Measurements from ENCODE around the gene MKNK1. TPM values are rescaled to one million over a fixed set of nuclear protein-coding genes. Genes with fewer than 3 reads are reported as not detected.

Gene MKNK1
- total and polyA plus RNA-seq, 5 experiments from 2014 or later, result 17.6 to 56.3 (median 19.7) TPM

DNA sequence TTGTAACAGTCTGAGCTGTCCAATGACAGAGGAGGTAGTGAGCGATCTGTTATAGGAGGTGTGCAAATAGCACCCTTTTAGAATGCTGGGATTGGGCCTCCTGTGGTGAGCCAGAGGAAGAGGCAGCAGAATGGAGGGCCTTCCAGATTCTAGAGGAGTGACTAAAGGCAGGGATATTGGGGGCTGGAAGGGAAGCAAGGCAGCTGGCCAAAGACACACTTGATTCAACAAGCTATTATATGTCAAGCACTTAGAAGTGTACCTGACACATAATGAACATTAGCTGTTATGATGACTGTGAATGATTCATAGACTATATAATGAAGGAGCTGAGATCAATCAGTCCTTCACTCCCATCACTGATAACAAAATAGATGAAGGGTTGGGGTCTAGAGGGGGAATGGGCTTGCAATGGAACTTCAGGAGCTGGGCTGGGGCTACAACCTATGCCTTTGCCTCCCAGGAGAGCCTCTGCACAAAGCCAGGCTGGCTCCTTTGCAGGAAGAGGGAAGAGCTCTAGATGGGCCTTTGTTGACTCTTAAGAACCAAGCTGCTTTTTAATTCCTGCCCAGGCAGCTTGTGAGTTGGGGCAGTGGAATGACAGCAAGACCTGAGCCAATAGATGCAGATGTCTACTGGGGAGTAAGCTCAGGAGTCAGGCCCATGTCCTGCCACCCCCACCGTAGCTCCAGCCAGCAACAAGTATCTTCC, 2.3 kb upstream of the MKNK1 start:
- Mint-ChIP-seq H3K36me3 (peaks cover 0 to 38% (median 15%) of the 10 kb centered on the region in 3 donors), H3K27me3 (no peaks in the 10 kb centered on the region), H3K4me3 (peak overlapping the region in 7 of 10 donors; percentile 36 to 97 (median 64)), H3K4me1 (peaks cover 34 to 66% (median 56%) of the 10 kb centered on the region in 4 donors), H3K27ac (peak overlapping the region in 8 of 10 donors; percentile 27 to 85 (median 66)), H3K9me3 (no peaks in the 10 kb centered on the region)
- ATAC-seq (no peak), DNase-seq (no peak)
- POLR2A ChIA-PET, result interaction anchor here (1.4 to 6.0 kb wide), 2 partner anchors 10 to 62 kb away, joined by 5 to 122 read pairs; partner anchors contain the start of genes ATPAF1 and MOB3C

GRCh38 chr1:46605232-46605631, 1.2 kb upstream of the MKNK1 start:
- peaks cover 38 to 67% (median 56%) of the 10 kb centered on the region in 4 donors for H3K4me1 Mint-ChIP-seq
- H3K27me3 Mint-ChIP-seq, result no peaks in the 10 kb centered on the region
- peak overlapping the region; percentile 91 to 97 (median 94) for H3K4me3 Mint-ChIP-seq
- peaks cover 0 to 27% (median 15%) of the 10 kb centered on the region in 3 donors for H3K36me3 Mint-ChIP-seq
- peak overlapping the region; percentile 37 to 96 (median 86) for H3K27ac Mint-ChIP-seq
- DNase-seq (peak in 6 of 10 donors; percentile 16 to 51 (median 33)), ATAC-seq (peak; percentile 6 to 58)
- H3K9me3 Mint-ChIP-seq, result no peaks in the 10 kb centered on the region
- POLR2A ChIA-PET, result interaction anchor here (0.6 to 6.0 kb wide), 4 partner anchors 11 to 1874 kb away, joined by 3 to 122 read pairs (median 6); partner anchors contain the start of genes ATPAF1, MOB3C and RNU5D-1

DNA sequence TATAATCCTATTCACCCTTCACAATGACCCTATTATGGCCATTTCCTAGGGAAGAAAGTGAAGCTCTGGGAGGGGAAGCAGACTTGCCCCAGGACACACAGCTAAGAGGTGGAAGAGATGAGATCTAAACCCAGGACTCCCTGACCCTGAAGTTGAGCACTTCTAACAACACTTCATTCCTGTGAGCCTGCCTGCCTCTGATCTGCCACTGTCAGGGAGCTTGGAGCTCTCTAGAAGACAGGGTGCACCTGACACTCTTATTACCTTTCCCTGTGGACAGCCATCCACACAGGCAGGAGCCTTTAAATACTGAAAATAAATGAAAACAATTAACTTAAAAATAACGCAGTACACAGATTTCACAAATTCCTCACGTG, 599 bp downstream of the MKNK1 start:
- POLR2A ChIA-PET, result interaction anchor here (1.1 to 6.0 kb wide), 7 partner anchors 8 to 70 kb away, joined by 3 to 122 read pairs (median 6); partner anchors contain the start of genes ATPAF1 and MOB3C
- Mint-ChIP-seq H3K27me3 (no peaks in the 10 kb centered on the region), H3K36me3 (peaks cover 0 to 9% (median 4%) of the 10 kb centered on the region in 3 donors), H3K4me3 (peak overlapping the region; percentile 91 to 97 (median 94)), H3K27ac (peak overlapping the region; percentile 88 to 96 (median 94)), H3K9me3 (no peaks in the 10 kb centered on the region), H3K4me1 (peaks cover 41 to 76% (median 67%) of the 10 kb centered on the region in 4 donors)
- no peak for ATAC-seq
- no peak for DNase-seq

DNA sequence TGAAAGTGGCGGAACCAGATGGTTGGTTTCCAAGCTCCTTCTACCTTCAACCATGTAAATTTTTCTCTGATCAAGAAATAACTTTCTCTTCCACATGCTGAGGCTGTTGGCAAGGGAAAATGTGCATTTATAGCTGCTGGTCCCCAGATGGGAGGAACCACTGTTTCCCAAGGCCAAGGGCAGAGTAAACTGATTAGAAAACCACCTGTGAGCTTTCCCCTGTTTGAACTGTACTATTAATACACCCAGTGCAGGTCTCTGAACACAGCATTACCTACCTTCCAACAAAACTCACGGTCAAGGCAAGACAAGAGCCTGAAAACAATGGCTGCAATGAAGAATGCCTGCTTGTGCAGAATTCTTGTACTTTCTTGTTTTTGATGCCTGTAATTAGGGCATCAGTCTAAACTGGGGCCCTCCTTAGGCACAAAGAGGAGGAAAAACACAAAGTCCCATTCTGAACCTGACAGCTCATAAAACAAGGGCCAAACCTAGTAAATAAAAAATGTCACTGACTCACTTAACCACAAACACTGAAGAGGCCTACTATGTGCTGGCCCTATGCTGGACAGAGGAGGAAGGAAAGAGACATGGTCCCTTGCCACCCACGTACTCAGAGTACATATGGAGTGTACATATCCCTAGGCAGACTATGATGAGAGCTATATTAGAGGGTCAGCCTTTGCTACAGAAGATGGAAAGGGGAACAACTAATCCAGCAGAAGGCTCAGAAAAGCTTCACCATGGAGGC, 2.6 kb downstream of the MKNK1 start:
- DNase-seq (no peak), ATAC-seq (no peak)
- Mint-ChIP-seq H3K27ac (peak overlapping the region in 6 of 10 donors; percentile 6 to 67 (median 50)), H3K4me3 (peak overlapping the region in 8 of 10 donors; percentile 5 to 74 (median 34)), H3K36me3 (peaks cover 0 to 8% (median 0%) of the 10 kb centered on the region in 3 donors), H3K9me3 (no peaks in the 10 kb centered on the region), H3K27me3 (no peaks in the 10 kb centered on the region), H3K4me1 (peaks cover 44 to 78% (median 75%) of the 10 kb centered on the region in 4 donors)
- POLR2A ChIA-PET, result no interaction called here

GRCh38 chr1:46599059-46599970, 4.8 kb downstream of the MKNK1 start:
- Mint-ChIP-seq H3K36me3 (peaks cover 0 to 9% (median 0%) of the 10 kb centered on the region in 3 donors), H3K4me3 (peak overlapping the region in 2 of 10 donors; percentile 15 to 30), H3K4me1 (peaks cover 41 to 77% (median 72%) of the 10 kb centered on the region in 4 donors), H3K27me3 (no peaks in the 10 kb centered on the region), H3K27ac (peak overlapping the region; percentile 2 to 88 (median 62)), H3K9me3 (no peaks in the 10 kb centered on the region)
- POLR2A ChIA-PET, result no interaction called here
- ATAC-seq (no peak), DNase-seq (no peak)

DNA sequence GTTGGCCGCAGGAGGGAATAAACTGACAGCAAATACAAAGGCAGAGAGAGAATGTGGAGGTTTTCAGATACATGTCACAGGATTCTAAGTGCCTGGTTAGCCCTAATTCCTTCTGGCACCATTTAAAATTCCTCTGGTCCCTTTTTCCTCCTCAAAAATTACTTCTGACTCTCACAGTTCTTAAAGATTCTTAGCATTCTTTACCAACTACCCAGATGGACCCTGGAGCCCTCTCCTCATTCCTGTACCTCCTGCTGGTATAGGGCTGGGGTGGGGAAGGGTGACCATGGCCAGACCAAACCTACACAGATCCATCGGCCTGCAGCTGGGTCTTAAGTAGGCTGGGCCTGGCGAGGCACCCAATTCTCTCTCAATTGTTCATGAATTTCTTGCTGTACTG, 7.2 kb downstream of the MKNK1 start:
- ATAC-seq (no peak), DNase-seq (no peak)
- Mint-ChIP-seq H3K27ac (no peak overlapping the region), H3K9me3 (no peaks in the 10 kb centered on the region), H3K4me3 (no peak overlapping the region), H3K4me1 (peaks cover 36 to 66% (median 59%) of the 10 kb centered on the region in 4 donors), H3K36me3 (peaks cover 9 to 34% (median 20%) of the 10 kb centered on the region in 3 donors), H3K27me3 (no peaks in the 10 kb centered on the region)
- POLR2A ChIA-PET, result no interaction called here

DNA sequence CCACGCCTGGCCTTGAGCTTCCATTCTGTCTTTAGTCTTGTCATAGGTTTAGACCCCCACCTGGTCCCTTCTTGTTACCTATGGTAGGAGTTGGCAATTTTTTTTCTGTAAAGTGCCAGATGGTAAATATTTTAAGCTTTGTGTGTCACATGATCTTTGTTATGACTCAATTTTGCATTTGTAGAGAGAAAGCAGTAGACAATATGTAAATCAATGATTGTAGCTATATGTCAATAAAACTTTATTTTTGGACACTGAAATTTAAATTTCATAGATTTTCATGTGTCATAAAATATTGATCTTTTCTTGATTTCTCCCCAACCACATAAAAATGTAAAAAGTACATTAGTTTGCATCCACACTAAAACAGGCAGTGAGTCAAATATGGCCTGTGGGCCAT, 8.0 kb downstream of the MKNK1 start:
- peaks cover 29 to 58% (median 51%) of the 10 kb centered on the region in 4 donors for H3K4me1 Mint-ChIP-seq

GRCh38 chr1:46595127-46595526, 8.9 kb downstream of the MKNK1 start:
- Mint-ChIP-seq H3K9me3 (no peaks in the 10 kb centered on the region), H3K27me3 (no peaks in the 10 kb centered on the region), H3K36me3 (peaks cover 10 to 50% (median 29%) of the 10 kb centered on the region in 3 donors), H3K4me3 (peak overlapping the region in 4 of 10 donors; percentile 16 to 49 (median 34)), H3K4me1 (peaks cover 26 to 51% (median 44%) of the 10 kb centered on the region in 4 donors), H3K27ac (peak overlapping the region in 4 of 10 donors; percentile 31 to 77 (median 42))
- POLR2A ChIA-PET, result interaction anchor here (1.5 kb wide), 1 partner anchor 9 kb away, joined by 4 read pairs; the partner anchor contains the start of gene MKNK1
- no peak for ATAC-seq
- no peak for DNase-seq

More for the DNA sequence above, 8.0 kb downstream of the MKNK1 start:
- POLR2A ChIA-PET, result interaction anchor here (1.5 kb wide), 1 partner anchor 8 kb away, joined by 4 read pairs; the partner anchor contains the start of gene MKNK1
- ATAC-seq, result no peak
- DNase-seq, result no peak
- peak overlapping the region in 1 of 10 donors; percentile 14 for H3K4me3 Mint-ChIP-seq
- H3K36me3 Mint-ChIP-seq, result peaks cover 9 to 41% (median 26%) of the 10 kb centered on the region in 3 donors
- no peak overlapping the region for H3K27ac Mint-ChIP-seq
- no peaks in the 10 kb centered on the region for H3K27me3 Mint-ChIP-seq
- no peaks in the 10 kb centered on the region for H3K9me3 Mint-ChIP-seq

- H3K27me3 Mint-ChIP-seq, result no peaks in the 10 kb centered on the region
- peaks cover 19 to 40% (median 35%) of the 10 kb centered on the region in 4 donors for H3K4me1 Mint-ChIP-seq
- peak overlapping the region in 1 of 10 donors; percentile 17 for H3K27ac Mint-ChIP-seq
- peaks cover 0 to 2% (median 0%) of the 10 kb centered on the region in 9 donors for H3K9me3 Mint-ChIP-seq
- no peak overlapping the region for H3K4me3 Mint-ChIP-seq
- ATAC-seq (no peak), DNase-seq (no peak)
- POLR2A ChIA-PET, result no interaction called here
- H3K36me3 Mint-ChIP-seq, result peaks cover 17 to 61% (median 38%) of the 10 kb centered on the region in 3 donors
Measured at GRCh38 chr1:46594063-46594462, 10.0 kb downstream of the MKNK1 start.

GRCh38 chr1:46592823-46593222, 11.2 kb downstream of the MKNK1 start:
- Mint-ChIP-seq H3K36me3 (peaks cover 17 to 64% (median 41%) of the 10 kb centered on the region in 3 donors), H3K4me3 (no peak overlapping the region), H3K9me3 (peaks cover 0 to 2% (median 0%) of the 10 kb centered on the region in 9 donors), H3K4me1 (peaks cover 20 to 34% (median 27%) of the 10 kb centered on the region in 4 donors), H3K27ac (peak overlapping the region in 3 of 10 donors; percentile 24 to 41 (median 34)), H3K27me3 (no peaks in the 10 kb centered on the region)
- ATAC-seq (no peak), DNase-seq (no peak)
- POLR2A ChIA-PET, result no interaction called here

GRCh38 chr1:46589529-46589928, 14.5 kb downstream of the MKNK1 start:
- Mint-ChIP-seq H3K4me1 (peaks cover 6 to 17% (median 12%) of the 10 kb centered on the region in 4 donors), H3K36me3 (peaks cover 17 to 77% (median 47%) of the 10 kb centered on the region in 3 donors), H3K27ac (peak overlapping the region in 1 of 10 donors; percentile 13), H3K9me3 (peaks cover 0 to 2% (median 0%) of the 10 kb centered on the region in 9 donors), H3K4me3 (no peak overlapping the region), H3K27me3 (no peaks in the 10 kb centered on the region)
- DNase-seq, result no peak
- no peak for ATAC-seq
- POLR2A ChIA-PET, result no interaction called here
